ENCODE measurements around the gene SLCO4A1. TPM values are rescaled to one million over a fixed set of nuclear protein-coding genes. Genes with fewer than 3 reads are reported as not detected.

The SLCO4A1 gene
- total RNA-seq, 1 experiment from 2014 or later, result 161 TPM

GRCh38 chr20:62688855-62689460 is 46.7 kb downstream of the SLCO4A1 start:
- no peak overlapping the region for H3K9ac ChIP-seq (ENCODE audit: low read length)
- TF ChIP-seq CTCF (conservative IDR thresholded peaks at IDR 0.05; ENCODE audit: low read depth, low read length) (peak; percentile 40), EZH2phosphoT487 (IDR thresholded peaks at IDR 0.05; ENCODE audit: borderline replicate concordance, low read length) (no peak)
- POLR2A ChIA-PET (ENCODE audit: unreplicated experiment), result no interaction called here
- CTCF ChIA-PET, result interaction anchor here (0.7 to 1.0 kb wide), 2 partner anchors 16 to 103 kb away, joined by 3 to 4 read pairs; no protein-coding TSS in a partner anchor
- no peaks in the 10 kb centered on the region for H3K36me3 ChIP-seq (ENCODE audit: low read depth, low read length)
- H3K4me1 ChIP-seq (ENCODE audit: insufficient read depth, low read length), result peaks cover 13% of the 10 kb centered on the region
- intact Hi-C loops (cut with micrococcal nuclease), result loop anchor here (5.0 kb wide), 1 partner anchor 103 kb away; no protein-coding TSS in a partner anchor
- no peaks in the 10 kb centered on the region for H3K9me3 ChIP-seq (ENCODE audit: low read length)
- H3K79me2 ChIP-seq (ENCODE audit: low read length), result no peaks in the 10 kb centered on the region
- no peak overlapping the region for H3K27ac ChIP-seq (ENCODE audit: low read length)
- DNase-seq, result no peak
- no peak overlapping the region for H2AFZ ChIP-seq (ENCODE audit: low read length)
- H3K9me2 ChIP-seq (replicated peaks; ENCODE audit: low read length), result no peaks in the 10 kb centered on the region
- 0 out of 2 replicates have a peak, but pooled peaks have one; percentile 5 for ATAC-seq
- H3K4me2 ChIP-seq (ENCODE audit: low read length), result no peak overlapping the region
- BruUV-seq (replicated peaks), result no TSS peak
- no peaks in the 10 kb centered on the region for H4K20me1 ChIP-seq (ENCODE audit: low read length)
- no peaks in the 10 kb centered on the region for H3F3A ChIP-seq (ENCODE audit: low read length, unreplicated experiment)
- no peaks in the 10 kb centered on the region for H3K27me3 ChIP-seq (ENCODE audit: low read length)
- H3K4me3 ChIP-seq (ENCODE audit: low read length), result no peak overlapping the region

GRCh38 chr20:62689861-62690260 is 47.6 kb downstream of the SLCO4A1 start:
- H3K4me1 ChIP-seq (ENCODE audit: insufficient read depth, low read length), result peaks cover 13% of the 10 kb centered on the region
- intact Hi-C loops (cut with micrococcal nuclease), result loop anchor here (5.0 kb wide), 1 partner anchor 102 kb away; no protein-coding TSS in a partner anchor
- no peak overlapping the region for H3K9ac ChIP-seq (ENCODE audit: low read length)
- H3F3A ChIP-seq (ENCODE audit: low read length, unreplicated experiment), result no peaks in the 10 kb centered on the region
- no peaks in the 10 kb centered on the region for H3K9me3 ChIP-seq (ENCODE audit: low read length)
- POLR2A ChIA-PET (ENCODE audit: unreplicated experiment), result no interaction called here
- ATAC-seq (no peak), DNase-seq (no peak)
- no peaks in the 10 kb centered on the region for H3K9me2 ChIP-seq (replicated peaks; ENCODE audit: low read length)
- H4K20me1 ChIP-seq (ENCODE audit: low read length), result no peaks in the 10 kb centered on the region
- H2AFZ ChIP-seq (ENCODE audit: low read length), result no peak overlapping the region
- CTCF ChIA-PET, result no interaction called here
- TF ChIP-seq CTCF (conservative IDR thresholded peaks at IDR 0.05; ENCODE audit: low read depth, low read length), result no peak
- TF ChIP-seq EZH2 (IDR thresholded peaks at IDR 0.05; ENCODE audit: low read length, unreplicated experiment), result no peak
- no peak for TF ChIP-seq EZH2phosphoT487 (IDR thresholded peaks at IDR 0.05; ENCODE audit: borderline replicate concordance, low read length)
- BruUV-seq (replicated peaks), result no TSS peak
- no peak overlapping the region for H3K27ac ChIP-seq (ENCODE audit: low read length)
- no peaks in the 10 kb centered on the region for H3K27me3 ChIP-seq (ENCODE audit: low read length)
- H3K4me2 ChIP-seq (ENCODE audit: low read length), result no peak overlapping the region
- no peaks in the 10 kb centered on the region for H3K79me2 ChIP-seq (ENCODE audit: low read length)
- H3K4me3 ChIP-seq (ENCODE audit: low read length), result no peak overlapping the region
- no peaks in the 10 kb centered on the region for H3K36me3 ChIP-seq (ENCODE audit: low read depth, low read length)

GRCh38 chr20:62690261-62690820 is 48.0 kb downstream of the SLCO4A1 start:
- no TSS peak for BruUV-seq (replicated peaks)
- intact Hi-C loops (cut with micrococcal nuclease), result no loop called here
- H3K9me2 ChIP-seq (replicated peaks; ENCODE audit: low read length), result no peaks in the 10 kb centered on the region
- CTCF ChIA-PET, result no interaction called here
- no peak overlapping the region for H3K27ac ChIP-seq (ENCODE audit: low read length)
- no peaks in the 10 kb centered on the region for H3K9me3 ChIP-seq (ENCODE audit: low read length)
- no peak overlapping the region for H3K4me2 ChIP-seq (ENCODE audit: low read length)
- peaks cover 13% of the 10 kb centered on the region for H3K4me1 ChIP-seq (ENCODE audit: insufficient read depth, low read length)
- no peak overlapping the region for H2AFZ ChIP-seq (ENCODE audit: low read length)
- H3K36me3 ChIP-seq (ENCODE audit: low read depth, low read length), result no peaks in the 10 kb centered on the region
- POLR2A ChIA-PET (ENCODE audit: unreplicated experiment), result no interaction called here
- no peaks in the 10 kb centered on the region for H3K27me3 ChIP-seq (ENCODE audit: low read length)
- no peaks in the 10 kb centered on the region for H3F3A ChIP-seq (ENCODE audit: low read length, unreplicated experiment)
- no peaks in the 10 kb centered on the region for H3K79me2 ChIP-seq (ENCODE audit: low read length)
- DNase-seq (no peak), ATAC-seq (no peak)
- TF ChIP-seq EZH2phosphoT487 (IDR thresholded peaks at IDR 0.05; ENCODE audit: borderline replicate concordance, low read length) (no peak), CTCF (conservative IDR thresholded peaks at IDR 0.05; ENCODE audit: low read depth, low read length) (no peak), EZH2 (IDR thresholded peaks at IDR 0.05; ENCODE audit: low read length, unreplicated experiment) (no peak)
- no peak overlapping the region for H3K9ac ChIP-seq (ENCODE audit: low read length)
- no peaks in the 10 kb centered on the region for H4K20me1 ChIP-seq (ENCODE audit: low read length)
- H3K4me3 ChIP-seq (ENCODE audit: low read length), result no peak overlapping the region
